Neural cell (in vitro differentiated cells): ENCODE results near the gene CXCL5. TPM values are rescaled to one million over a fixed set of nuclear protein-coding genes. Genes with fewer than 3 reads are reported as not detected.

Experiments used
- H2AFZ ChIP-seq: fragments of 200-600, 300-800 bp; sonication (generic), shearing (Covaris generic); 2 replicates; pipeline ENCODE4 v1.6.0; 2014; ENCODE audit warnings: low read depth, mild to moderate bottlenecking, antibody characterized with exemption, low read length, moderate library complexity
- H3F3A ChIP-seq: fragments of 200-600 bp; shearing (Covaris generic); 2 replicates; pipeline ENCODE4 v1.6.1; 2016; ENCODE audit warnings: mild to moderate bottlenecking, moderate library complexity, mixed read lengths, antibody characterized with exemption, low read length; ENCODE audit not compliant: insufficient read depth, poor library complexity, severe bottlenecking
- H3K27ac ChIP-seq: fragments of 200-600, 300-800 bp; sonication (generic), shearing (Covaris generic); 2 replicates; pipeline ENCODE4 v1.5.1; 2014; ENCODE audit warnings: mild to moderate bottlenecking, low read length, moderate library complexity
- H3K27me3 ChIP-seq: fragments of 300-800, 200-600 bp; sonication (generic), shearing (Covaris generic); 2 replicates; pipeline ENCODE4 v1.6.0; 2014; ENCODE audit warnings: mild to moderate bottlenecking, low read depth, low read length, moderate library complexity; ENCODE audit not compliant: insufficient read depth
- H3K36me3 ChIP-seq: fragments of 300-800, 200-600 bp; sonication (generic), shearing (Covaris generic); 2 replicates; pipeline ENCODE4 v1.5.1; 2014; ENCODE audit warnings: mild to moderate bottlenecking, antibody characterized with exemption, low read length, moderate library complexity; ENCODE audit not compliant: insufficient read depth
- H3K4me2 ChIP-seq: fragments of 300-800, 200-600 bp; sonication (generic), shearing (Covaris generic); 2 replicates; pipeline ENCODE4 v1.6.0; 2014; ENCODE audit warnings: mild to moderate bottlenecking, low read length
- H3K4me3 ChIP-seq: fragments of 300-800, 200-600 bp; sonication (generic), shearing (Covaris generic); 2 replicates; pipeline ENCODE4 v1.5.1; 2014; ENCODE audit warnings: mild to moderate bottlenecking, low read length, moderate library complexity
- H3K79me2 ChIP-seq: fragments of 200-600 bp; shearing (Covaris generic); replicated peaks from 2 replicates; pipeline ENCODE4 v1.6.0; 2014; ENCODE audit warnings: mild to moderate bottlenecking, low read length, moderate library complexity; ENCODE audit not compliant: insufficient read depth
- H3K9ac ChIP-seq: fragments of 300-800, 200-600 bp; sonication (generic), shearing (Covaris generic); 2 replicates; pipeline ENCODE4 v1.6.1; 2016; ENCODE audit warnings: mild to moderate bottlenecking, low read length, mixed read lengths
- H3K9me2 ChIP-seq: fragments of 200-600 bp; shearing (Covaris generic); 2 replicates; pipeline ENCODE4 v1.6.1; 2016; ENCODE audit warnings: mild to moderate bottlenecking, low read length, mixed read lengths; ENCODE audit not compliant: insufficient read depth
- H3K9me3 ChIP-seq: fragments of 200-600, 300-800 bp; sonication (generic), shearing (Covaris generic); 2 replicates; pipeline ENCODE4 v1.6.1; 2016; ENCODE audit warnings: mild to moderate bottlenecking, mixed run types, low read length, moderate library complexity, mixed read lengths
- H4K20me1 ChIP-seq: fragments of 200-600 bp; shearing (Covaris generic); 2 replicates; pipeline ENCODE4 v1.6.1; 2016; ENCODE audit warnings: mild to moderate bottlenecking, mixed run types; ENCODE audit not compliant: insufficient read depth
- MXI1 ChIP-seq: fragments of 450-650 bp; conservative IDR thresholded peaks from 2 replicates; pipeline ENCODE4 v1.6.1; 2014; ENCODE audit warnings: antibody characterized with exemption, mild to moderate bottlenecking; ENCODE audit not compliant: poor library complexity, severe bottlenecking
- polyA plus RNA-seq: library from polyadenylated mRNA; depleted of rRNA; stranded (reverse); fragments of >200 nt; gene quantifications from 2 replicates; pipeline ENCODE4 v1.2.3, GENCODE V29; 2014
- small RNA-seq, 3 experiments: library from RNA; depleted of rRNA; stranded (forward); fragments of <200 nt; gene quantifications; one replicate each; pipeline ENCODE3, GENCODE V24; 2012

Gene CXCL5
- polyA plus RNA-seq, 1 donor from 2014 or later, result not detected

DNA sequence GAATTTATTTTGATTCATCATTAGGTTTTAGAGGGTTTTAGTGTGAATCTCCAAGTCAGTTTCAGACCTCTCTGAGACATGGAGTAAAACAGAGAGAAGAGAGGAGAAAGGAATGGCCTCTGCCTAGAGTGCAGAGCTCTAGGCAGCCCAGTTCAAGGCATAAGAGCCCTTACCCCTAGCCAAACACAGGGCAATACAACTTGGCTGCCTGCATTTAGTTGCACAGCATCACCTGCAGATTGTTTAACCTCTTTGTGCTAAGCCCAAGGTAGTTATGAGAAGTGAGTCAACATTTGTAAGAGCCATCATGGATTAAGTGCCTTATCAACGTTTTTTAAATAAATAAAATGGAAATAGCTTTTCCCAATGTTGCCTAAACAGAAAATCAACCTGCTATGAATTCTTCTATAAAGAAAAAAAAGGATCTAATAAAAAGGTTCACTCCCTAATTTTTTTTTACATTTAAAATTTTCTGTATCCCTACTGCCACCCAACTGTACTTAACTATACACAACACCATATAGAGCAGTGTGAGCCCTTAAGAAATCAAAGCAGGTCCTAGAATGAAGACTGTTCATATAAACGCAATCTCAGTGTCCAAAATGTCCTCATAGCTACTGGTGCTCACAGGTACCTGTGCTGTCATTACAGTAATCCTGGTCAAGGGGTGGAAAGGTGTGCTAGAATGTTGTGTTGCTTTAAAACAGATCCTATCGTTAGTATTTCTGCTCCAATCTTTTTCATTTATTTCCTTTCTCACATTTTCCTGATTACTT is 52.6 kb downstream of the CXCL5 start:
- Histone ChIP-seq H3K4me3 (no peak overlapping the region), H3K27ac (no peak overlapping the region), H3K27me3 (peaks cover 23% of the 10 kb centered on the region), H3F3A (no peaks in the 10 kb centered on the region), H3K36me3 (no peaks in the 10 kb centered on the region), H3K79me2 (no peaks in the 10 kb centered on the region), H2AFZ (no peak overlapping the region), H3K9me2 (no peaks in the 10 kb centered on the region), H3K9ac (no peak overlapping the region), H3K4me2 (no peak overlapping the region), H3K9me3 (no peaks in the 10 kb centered on the region), H4K20me1 (no peaks in the 10 kb centered on the region)
- TF ChIP-seq MXI1, result no peak

Small RNAs within 50 kb of the gene (small RNA-seq; reads per million reads assigned to genes)
- gene RN7SL218P, result 0 reads per million in 3 experiments

Other genes with a start within 250 kb of the CXCL5 start
- gene CXCL6, start 162.0 kb downstream of the CXCL5 start, polyA plus RNA-seq, result not detected in 2 replicates
- gene PF4V1, start 145.4 kb downstream of the CXCL5 start, polyA plus RNA-seq, result not detected in 2 replicates
- not detected in 2 replicates for gene CXCL1, start 129.3 kb downstream of the CXCL5 start, polyA plus RNA-seq
- not detected in 2 replicates for gene PF4, start 16.6 kb downstream of the CXCL5 start, polyA plus RNA-seq
- not detected in 2 replicates for gene PPBP, start 10.5 kb downstream of the CXCL5 start, polyA plus RNA-seq
- 1.1 TPM in 1 of 2 replicates, not detected in the other for gene CXCL3, start 40.0 kb upstream of the CXCL5 start, polyA plus RNA-seq
- gene CXCL2, start 100.5 kb upstream of the CXCL5 start, polyA plus RNA-seq, result not detected in 2 replicates
- gene MTHFD2L, start 159.4 kb upstream of the CXCL5 start, polyA plus RNA-seq, result 33.5 and 43.5 TPM in 2 replicates